Gastrocnemius medialis (tissue), 4 donors: ENCODE results near the gene PIMREG. TPM values are rescaled to one million over a fixed set of nuclear protein-coding genes. Genes with fewer than 3 reads are reported as not detected.

ENCODE experiments used
- ATAC-seq, 2 donors: fragments of 150-250 bp; one replicate each; pipeline ENCODE4 v1.9.1; 2016
- DNase-seq, 2 donors: peaks; one replicate each; pipeline ENCODE4 v3.0.0-alpha.2; 2019
- H3K27ac ChIP-seq, 4 donors: fragments of 200-600 bp; sonication (generic); 1 replicate in 1 of 4; 2 replicates in 3 of 4; pipeline ENCODE4 v1.5.1; 2016 to 2018; ENCODE audit warnings: mild to moderate bottlenecking in 2 of 4, moderate library complexity in 1 of 4
- H3K27me3 ChIP-seq, 3 donors: fragments of 200-600 bp; sonication (generic) in 2 of 3; 1 replicate in 1 of 3; 2 replicates in 2 of 3; pipeline versions ENCODE4 v1.5.1 to v1.6.0; 2016 to 2019; ENCODE audit warnings: mild to moderate bottlenecking in 1 of 3, moderate library complexity in 1 of 3
- H3K36me3 ChIP-seq, 2 donors: fragments of 200-600 bp; sonication (generic) in 1 of 2; one replicate each; pipeline ENCODE4 v1.5.1; 2017 to 2018
- H3K4me1 ChIP-seq, 2 donors: fragments of 200-600 bp; sonication (generic) in 1 of 2; one replicate each; pipeline ENCODE4 v1.5.1; 2016 to 2017; ENCODE audit warnings: mild to moderate bottlenecking in 2 of 2
- H3K4me3 ChIP-seq, 4 donors: fragments of 200-600 bp; sonication (generic) in 3 of 4; 1 replicate in 1 of 4; 2 replicates in 3 of 4; pipeline ENCODE4 v1.5.1; 2016 to 2019; ENCODE audit warnings: mild to moderate bottlenecking in 2 of 4
- H3K9me3 ChIP-seq, 3 donors: fragments of 200-600 bp; sonication (generic) in 2 of 3; 1 replicate in 1 of 3; 2 replicates in 2 of 3; pipeline ENCODE4 v1.5.1; 2016 to 2019
- POLR2A ChIP-seq, 2 donors: fragments of 450-650 bp; IDR thresholded peaks; one replicate each; pipeline ENCODE4 v1.6.1; 2017; ENCODE audit warnings: antibody characterized with exemption in 2 of 2, mild to moderate bottlenecking in 2 of 2, moderate library complexity in 2 of 2
- in situ Hi-C, 4 donors: fragments of 200-750 bp; cut with MboI; loops; one replicate each; pipeline versions ENCODE4 v1.15.0 to v1.8.0; 2017; ENCODE audit warnings: low sequenced_read_pairs in 4 of 4
- intact Hi-C: fragments of 100-400 bp; cut with DNase I; formaldehyde crosslinking; loops from one replicate; pipeline ENCODE4 v1.15.1; 2023; ENCODE audit warnings: low total_unique reads
- total RNA-seq, 4 donors: library from RNA; depleted of rRNA; stranded (reverse); fragments of >200 nt; gene quantifications; one replicate each; pipeline versions ENCODE4 v1.1.0 to v1.2.3, GENCODE V29; 2016
- TF ChIP-seq, protein P1 (sequence below), 5 experiments: fragments of 450-650 bp in 3 of 5; fragments of 200-600 bp in 2 of 5; sonication (generic) in 2 of 5; IDR thresholded peaks in 4 of 5; conservative IDR thresholded peaks in 1 of 5; 1 replicate in 4 of 5; 2 replicates in 1 of 5; pipeline ENCODE4 v1.5.1; 2016 to 2019; ENCODE audit warnings: antibody characterized with exemption in 5 of 5, mild to moderate bottlenecking in 3 of 5, moderate library complexity in 3 of 5

PIMREG gene
- total RNA-seq, 4 donors from 2014 or later, result 0.51 TPM; not detected in 3

GRCh38 chr17:6495450-6496115 lies 51.3 kb downstream of the PIMREG start:
- no peaks in the 10 kb centered on the region for H3K27me3 ChIP-seq
- no peaks in the 10 kb centered on the region for H3K9me3 ChIP-seq
- no peak overlapping the region for H3K4me3 ChIP-seq
- in situ Hi-C loops, result no loop called here
- no peak for ATAC-seq
- intact Hi-C loops, result no loop called here
- no peaks in the 10 kb centered on the region for H3K36me3 ChIP-seq
- no peak for TF ChIP-seq POLR2A (IDR thresholded peaks at IDR 0.05)
- TF ChIP-seq, protein P1, sequence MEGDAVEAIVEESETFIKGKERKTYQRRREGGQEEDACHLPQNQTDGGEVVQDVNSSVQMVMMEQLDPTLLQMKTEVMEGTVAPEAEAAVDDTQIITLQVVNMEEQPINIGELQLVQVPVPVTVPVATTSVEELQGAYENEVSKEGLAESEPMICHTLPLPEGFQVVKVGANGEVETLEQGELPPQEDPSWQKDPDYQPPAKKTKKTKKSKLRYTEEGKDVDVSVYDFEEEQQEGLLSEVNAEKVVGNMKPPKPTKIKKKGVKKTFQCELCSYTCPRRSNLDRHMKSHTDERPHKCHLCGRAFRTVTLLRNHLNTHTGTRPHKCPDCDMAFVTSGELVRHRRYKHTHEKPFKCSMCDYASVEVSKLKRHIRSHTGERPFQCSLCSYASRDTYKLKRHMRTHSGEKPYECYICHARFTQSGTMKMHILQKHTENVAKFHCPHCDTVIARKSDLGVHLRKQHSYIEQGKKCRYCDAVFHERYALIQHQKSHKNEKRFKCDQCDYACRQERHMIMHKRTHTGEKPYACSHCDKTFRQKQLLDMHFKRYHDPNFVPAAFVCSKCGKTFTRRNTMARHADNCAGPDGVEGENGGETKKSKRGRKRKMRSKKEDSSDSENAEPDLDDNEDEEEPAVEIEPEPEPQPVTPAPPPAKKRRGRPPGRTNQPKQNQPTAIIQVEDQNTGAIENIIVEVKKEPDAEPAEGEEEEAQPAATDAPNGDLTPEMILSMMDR (IDR thresholded peaks at IDR 0.05 in 4 of 5, conservative IDR thresholded peaks at IDR 0.05 in 1 of 5), result no peak
- no peak overlapping the region for H3K27ac ChIP-seq
- peaks cover 8 to 16% of the 10 kb centered on the region in 2 donors for H3K4me1 ChIP-seq
- DNase-seq, result peak in 1 of 2 donors; percentile 3

GRCh38 chr17:6496116-6496481 lies 51.8 kb downstream of the PIMREG start:
- intact Hi-C loops, result no loop called here
- no peak for DNase-seq
- no peaks in the 10 kb centered on the region for H3K27me3 ChIP-seq
- H3K27ac ChIP-seq, result no peak overlapping the region
- no peak for ATAC-seq
- no peak overlapping the region for H3K4me3 ChIP-seq
- H3K4me1 ChIP-seq, result peaks cover 8 to 16% of the 10 kb centered on the region in 2 donors
- H3K9me3 ChIP-seq, result no peaks in the 10 kb centered on the region
- in situ Hi-C loops, result no loop called here
- H3K36me3 ChIP-seq, result no peaks in the 10 kb centered on the region
- TF ChIP-seq, protein P1 (IDR thresholded peaks at IDR 0.05 in 4 of 5, conservative IDR thresholded peaks at IDR 0.05 in 1 of 5), result no peak
- TF ChIP-seq POLR2A (IDR thresholded peaks at IDR 0.05), result no peak

GRCh38 chr17:6496640-6497441 lies 52.6 kb downstream of the PIMREG start:
- Histone ChIP-seq H3K4me3 (no peak overlapping the region), H3K36me3 (no peaks in the 10 kb centered on the region), H3K9me3 (no peaks in the 10 kb centered on the region), H3K27me3 (no peaks in the 10 kb centered on the region), H3K4me1 (peaks cover 8 to 16% of the 10 kb centered on the region in 2 donors), H3K27ac (no peak overlapping the region)
- peak in 1 of 2 donors; percentile 44 for ATAC-seq
- no peak for DNase-seq
- TF ChIP-seq, protein P1 (IDR thresholded peaks at IDR 0.05 in 4 of 5, conservative IDR thresholded peaks at IDR 0.05 in 1 of 5), result no peak
- TF ChIP-seq POLR2A (IDR thresholded peaks at IDR 0.05), result no peak
- intact Hi-C loops (no loop called here), in situ Hi-C loops (no loop called here)

- H3K9me3 ChIP-seq, result no peaks in the 10 kb centered on the region
- intact Hi-C loops (no loop called here), in situ Hi-C loops (no loop called here)
- no peaks in the 10 kb centered on the region for H3K27me3 ChIP-seq
- TF ChIP-seq, protein P1 (IDR thresholded peaks at IDR 0.05 in 4 of 5, conservative IDR thresholded peaks at IDR 0.05 in 1 of 5), result no peak
- TF ChIP-seq POLR2A (IDR thresholded peaks at IDR 0.05), result no peak
- no peak overlapping the region for H3K4me3 ChIP-seq
- no peak overlapping the region for H3K27ac ChIP-seq
- H3K4me1 ChIP-seq, result peaks cover 8 to 16% of the 10 kb centered on the region in 2 donors
- ATAC-seq (no peak), DNase-seq (no peak)
- no peaks in the 10 kb centered on the region for H3K36me3 ChIP-seq
These were observed 53.4 kb downstream of the PIMREG start for GRCh38 chr17:6497496-6498221.
